ENCODE results near the gene AKR1B15. TPM values are rescaled to one million over a fixed set of nuclear protein-coding genes. Genes with fewer than 3 reads are reported as not detected.
"Not testable (repeated sequence)": the region's sequence is repeated elsewhere in the genome, so short reads cannot be mapped to it uniquely, and the experiment has no call there.

The AKR1B15 gene
- polyA plus RNA-seq, 2 of the 4 experiments (the other 2 are of a cell fraction): 17.9 to 24.7 TPM

GRCh38 chr7:134558370-134558769 is 9.5 kb downstream of the AKR1B15 start:
- ATAC-seq: no peak
- CTCF ChIA-PET: interaction anchor here (1.0 to 31.0 kb wide), 9 partner anchors 9 to 138 kb away, joined by 3 to 914 read pairs (median 7); partner anchors contain the start of genes AKR1B10 and AKR1B15
- Histone ChIP-seq H3K4me1 (peaks cover 13% of the 10 kb centered on the region), H3K9me3 (peaks cover 47% of the 10 kb centered on the region), H3K4me3 (no peak overlapping the region), H3K4me2 (no peak overlapping the region), H3K27ac (peak overlapping the region in 1 of 2 experiments; percentile 86; a peak in 3 of 6 replicates)
- TF ChIP-seq, protein P1, sequence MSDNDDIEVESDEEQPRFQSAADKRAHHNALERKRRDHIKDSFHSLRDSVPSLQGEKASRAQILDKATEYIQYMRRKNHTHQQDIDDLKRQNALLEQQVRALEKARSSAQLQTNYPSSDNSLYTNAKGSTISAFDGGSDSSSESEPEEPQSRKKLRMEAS (IDR thresholded peaks at IDR 0.05): no peak
- TF ChIP-seq EHF (CRISPR knock-in tag; IDR thresholded peaks at IDR 0.05): no peak
- 87% methylated on average over 5 of the region's 5 CpGs for WGBS (ENCODE audit: missing lambda C conversion rate)
- DNase-seq (ENCODE audit: low read depth in 1 of 2, low spot score in 1 of 2): no peak
- POLR2A ChIA-PET: no interaction called here
- FAIRE-seq: peak; percentile 81

- Histone ChIP-seq H3K4me1 (peaks cover 22% of the 10 kb centered on the region), H3K27ac (peak overlapping the region; percentile 91 to 96), H3K9me3 (peaks cover 71% of the 10 kb centered on the region)
- POLR2A ChIA-PET; ATAC-seq; H3K4me2 ChIP-seq; DNase-seq (ENCODE audit: low read depth in 1 of 2, low spot score in 1 of 2); H3K4me3 ChIP-seq: not testable (repeated sequence)
- peak; percentile 99 for FAIRE-seq
- CTCF ChIA-PET: interaction anchor here (0.6 to 31.0 kb wide), 5 partner anchors 13 to 387 kb away, joined by 3 to 914 read pairs (median 23); partner anchors contain the start of genes AKR1B10 and AKR1B15
- 87% methylated on average over 5 of the region's 5 CpGs for WGBS (ENCODE audit: missing lambda C conversion rate)
These were observed 12.7 kb downstream of the AKR1B15 start for GRCh38 chr7:134561616-134562015.

- Histone ChIP-seq H3K27ac (peak overlapping the region; percentile 91 to 96), H3K9me3 (peaks cover 76% of the 10 kb centered on the region), H3K4me3 (peak overlapping the region; percentile 16; the same call in 1 of the 3 replicates), H3K4me2 (peak overlapping the region; percentile 72), H3K4me1 (peaks cover 22% of the 10 kb centered on the region)
- FAIRE-seq (peak; percentile 18), DNase-seq (ENCODE audit: low read depth in 1 of 2, low spot score in 1 of 2) (peak in 1 of 2 experiments; percentile 52), ATAC-seq (peak in 1 of 2 experiments; percentile 47; a peak in 3 of 6 replicates)
- TF ChIP-seq GATA3 (IDR thresholded peaks at IDR 0.05; ENCODE audit: borderline replicate concordance) (no peak), MAFK (IDR thresholded peaks at IDR 0.05; ENCODE audit: partially characterized antibody) (peak; percentile 96), ZSCAN20 (CRISPR knock-in tag; IDR thresholded peaks at IDR 0.05) (no peak), TP53 (CRISPR knock-in tag; IDR thresholded peaks at IDR 0.05) (0 out of 2 replicates have a peak, but pooled peaks have one; percentile 13), ZC3H11A (IDR thresholded peaks at IDR 0.05) (no peak), KDM1A (IDR thresholded peaks at IDR 0.05; ENCODE audit: low read depth) (no peak), HOXB13 (CRISPR knock-in tag; IDR thresholded peaks at IDR 0.05; ENCODE audit: low read depth) (0 out of 2 replicates have a peak, but pooled peaks have one; percentile 23)
- ChIA-PET CTCF (interaction anchor here (0.6 to 31.0 kb wide), 7 partner anchors 13 to 388 kb away, joined by 3 to 914 read pairs (median 4); partner anchors contain the start of genes AKR1B10 and AKR1B15), POLR2A (no interaction called here)
- 94% methylated on average over 6 of the region's 6 CpGs for WGBS (ENCODE audit: missing lambda C conversion rate)
These were observed 13.2 kb downstream of the AKR1B15 start for GRCh38 chr7:134562136-134562535.

DNA sequence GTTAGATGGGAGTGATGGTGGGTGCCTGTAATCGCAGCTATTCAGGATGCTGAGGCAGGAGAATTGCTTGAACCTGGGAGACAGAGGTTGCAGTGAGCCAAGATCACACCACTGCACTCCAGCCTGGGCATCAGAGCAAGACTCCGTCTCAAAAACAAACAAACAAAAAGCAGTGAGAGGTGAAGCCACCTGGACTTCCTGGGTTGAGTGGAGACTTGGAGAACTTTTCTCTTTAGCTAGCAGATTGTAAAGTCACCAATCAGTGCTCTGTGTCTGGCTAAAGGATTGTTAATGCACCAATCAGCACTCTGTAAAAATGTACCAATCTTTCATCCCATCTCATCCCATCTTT is 14.5 kb downstream of the AKR1B15 start:
- not testable (repeated sequence) for H3K4me3 ChIP-seq, FAIRE-seq
- TF ChIP-seq HMGXB4 (CRISPR knock-in tag; IDR thresholded peaks at IDR 0.05; ENCODE audit: borderline replicate concordance): peak; percentile 71; the same call in 1 of the 2 replicates
- 0 out of 2 replicates have a peak, but pooled peaks have one; percentile 5 for TF ChIP-seq HOXB5 (CRISPR knock-in tag; IDR thresholded peaks at IDR 0.05)
- TF ChIP-seq ZNF302 (CRISPR knock-in tag; IDR thresholded peaks at IDR 0.05): peak; percentile 59
- 0 out of 2 replicates have a peak, but pooled peaks have one; percentile 71 for TF ChIP-seq TP53 (CRISPR knock-in tag; IDR thresholded peaks at IDR 0.05)
- TF ChIP-seq FOXS1 (CRISPR knock-in tag; IDR thresholded peaks at IDR 0.05): 0 out of 2 replicates have a peak, but pooled peaks have one; percentile 7
- Histone ChIP-seq H3K9me3 (peaks cover 78% of the 10 kb centered on the region), H3K27ac (peak overlapping the region; percentile 91 to 96), H3K4me2 (peak overlapping the region; percentile 72), H3K4me1 (peaks cover 22% of the 10 kb centered on the region)
- ATAC-seq: peak in 1 of 2 experiments; percentile 50; a peak in 2 of 6 replicates
- ChIA-PET CTCF (interaction anchor here (0.6 to 31.0 kb wide), 14 partner anchors 8 to 131 kb away, joined by 3 to 914 read pairs (median 4); partner anchors contain the start of genes AKR1B10 and AKR1B15), POLR2A (interaction anchor here (1.0 to 2.1 kb wide), 5 partner anchors 9 to 105 kb away, joined by 3 to 30 read pairs (median 4); partner anchors contain the start of genes AKR1B1, AKR1B10 and AKR1B15)
- peak in 1 of 2 experiments; percentile 53 for DNase-seq (ENCODE audit: low read depth in 1 of 2, low spot score in 1 of 2)
- 4% methylated on average over 2 of the region's 2 CpGs for WGBS (ENCODE audit: missing lambda C conversion rate)
